ENCODE results near the gene KSR1.

KSR1 gene

DNA sequence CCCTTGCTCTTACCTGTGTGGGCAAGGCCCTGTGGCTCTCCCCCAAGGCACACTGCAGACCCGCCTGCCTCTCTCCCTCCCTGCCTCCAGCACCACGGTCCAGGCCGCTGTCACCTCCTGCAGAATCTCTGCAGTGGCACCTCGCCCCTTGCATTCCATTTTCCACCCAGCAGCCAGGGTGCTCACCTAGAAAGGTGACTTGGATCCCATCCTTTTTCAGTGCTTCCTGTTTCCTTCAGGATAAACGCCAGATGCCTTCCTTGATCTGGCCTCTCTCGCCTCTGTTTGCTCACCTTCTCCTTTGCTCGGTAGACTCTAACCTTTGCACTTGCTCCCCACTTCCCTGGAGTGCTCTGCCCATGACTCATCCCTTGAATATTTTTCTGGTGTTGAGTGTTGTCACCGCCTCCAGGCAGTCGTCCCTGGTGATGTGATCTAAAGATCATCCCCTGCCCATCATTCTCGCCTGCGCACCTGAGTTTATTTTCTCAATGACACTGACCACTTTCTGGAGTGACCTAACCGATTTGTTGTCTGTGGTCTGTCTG is 95.5 kb downstream of the KSR1 start:
- TF ChIP-seq, protein P1, sequence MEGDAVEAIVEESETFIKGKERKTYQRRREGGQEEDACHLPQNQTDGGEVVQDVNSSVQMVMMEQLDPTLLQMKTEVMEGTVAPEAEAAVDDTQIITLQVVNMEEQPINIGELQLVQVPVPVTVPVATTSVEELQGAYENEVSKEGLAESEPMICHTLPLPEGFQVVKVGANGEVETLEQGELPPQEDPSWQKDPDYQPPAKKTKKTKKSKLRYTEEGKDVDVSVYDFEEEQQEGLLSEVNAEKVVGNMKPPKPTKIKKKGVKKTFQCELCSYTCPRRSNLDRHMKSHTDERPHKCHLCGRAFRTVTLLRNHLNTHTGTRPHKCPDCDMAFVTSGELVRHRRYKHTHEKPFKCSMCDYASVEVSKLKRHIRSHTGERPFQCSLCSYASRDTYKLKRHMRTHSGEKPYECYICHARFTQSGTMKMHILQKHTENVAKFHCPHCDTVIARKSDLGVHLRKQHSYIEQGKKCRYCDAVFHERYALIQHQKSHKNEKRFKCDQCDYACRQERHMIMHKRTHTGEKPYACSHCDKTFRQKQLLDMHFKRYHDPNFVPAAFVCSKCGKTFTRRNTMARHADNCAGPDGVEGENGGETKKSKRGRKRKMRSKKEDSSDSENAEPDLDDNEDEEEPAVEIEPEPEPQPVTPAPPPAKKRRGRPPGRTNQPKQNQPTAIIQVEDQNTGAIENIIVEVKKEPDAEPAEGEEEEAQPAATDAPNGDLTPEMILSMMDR (IDR thresholded peaks at IDR 0.05; ENCODE audit: low read depth, low read length, missing control alignments) = no peak
- DNase-seq (ENCODE audit: extremely low read depth, low read depth) = no peak
- no peak overlapping the region for H3K4me3 ChIP-seq (replicated peaks; ENCODE audit: low read depth, low read length)

DNA sequence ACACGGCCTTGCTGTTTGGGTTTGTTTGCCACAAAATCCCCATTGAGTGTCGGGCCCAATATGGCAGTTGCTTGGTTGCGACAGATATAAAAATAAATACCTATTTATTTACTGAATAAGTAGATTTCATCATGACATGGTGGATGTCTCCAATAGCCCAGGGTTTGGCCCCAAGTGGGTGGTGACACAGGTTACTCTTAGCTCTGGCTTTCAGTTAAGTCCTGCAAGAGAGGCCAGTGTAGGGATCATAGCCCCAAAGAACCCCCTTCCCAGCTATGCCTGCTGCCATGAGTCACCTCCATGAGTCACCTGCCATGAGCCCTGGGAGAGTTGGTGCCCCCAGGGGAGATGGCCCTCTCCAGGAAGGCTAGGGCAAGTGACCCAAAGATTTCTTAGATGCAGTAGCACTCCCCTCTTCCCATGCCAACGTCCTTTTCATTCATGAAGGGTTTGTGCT is 96.1 kb downstream of the KSR1 start:
- no peak for DNase-seq (ENCODE audit: extremely low read depth, low read depth)
- no peak overlapping the region for H3K4me3 ChIP-seq (replicated peaks; ENCODE audit: low read depth, low read length)
- TF ChIP-seq, protein P1 (IDR thresholded peaks at IDR 0.05; ENCODE audit: low read depth, low read length, missing control alignments) = no peak

DNA sequence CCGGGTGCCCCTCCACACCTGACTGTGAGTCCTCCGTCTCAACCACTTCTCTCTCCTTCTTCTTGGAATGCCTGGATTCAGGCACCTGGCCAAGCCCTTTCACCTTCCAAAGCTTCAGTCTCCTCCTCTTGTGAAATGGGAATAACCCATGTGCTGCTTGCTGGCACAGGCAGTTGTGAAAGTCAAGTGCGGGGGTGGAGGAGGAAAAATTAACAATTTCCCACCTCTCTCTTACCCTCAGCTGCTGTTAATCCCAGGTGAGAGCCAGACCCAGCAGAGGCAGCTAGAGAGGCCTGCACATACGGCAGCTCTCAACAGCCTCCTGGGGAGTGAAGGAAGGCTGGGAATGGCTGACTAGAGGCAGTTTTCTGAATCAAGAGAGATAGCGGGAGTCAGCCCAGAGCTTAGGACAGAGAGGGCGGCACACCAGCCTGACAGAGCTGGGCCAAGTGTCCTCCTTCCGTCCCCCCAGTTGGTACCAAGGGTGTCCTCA is 96.8 kb downstream of the KSR1 start:
- H3K4me3 ChIP-seq (replicated peaks; ENCODE audit: low read depth, low read length) = no peak overlapping the region
- no peak for DNase-seq (ENCODE audit: extremely low read depth, low read depth)
- TF ChIP-seq, protein P1 (IDR thresholded peaks at IDR 0.05; ENCODE audit: low read depth, low read length, missing control alignments) = no peak

DNA sequence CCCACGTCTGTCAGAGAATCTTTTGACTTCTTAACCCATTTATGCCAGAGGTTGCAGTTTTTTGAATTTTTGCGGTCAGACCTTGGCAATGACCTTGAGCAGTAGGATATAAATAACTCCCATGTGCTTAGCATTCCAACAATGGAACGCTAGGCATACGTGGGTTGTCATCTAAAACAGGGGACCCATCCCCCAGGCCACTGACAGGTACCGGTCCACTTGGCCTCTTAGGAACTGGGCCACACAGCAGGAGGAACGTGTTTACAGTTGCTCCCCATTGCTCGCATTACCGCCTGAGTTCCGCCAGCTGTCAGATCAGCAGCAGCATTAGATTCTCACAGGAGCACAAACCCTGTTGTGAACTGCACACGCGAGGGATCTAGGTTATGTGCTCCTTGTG is 97.9 kb downstream of the KSR1 start:
- DNase-seq (ENCODE audit: extremely low read depth, low read depth) = no peak
- no peak overlapping the region for H3K4me3 ChIP-seq (replicated peaks; ENCODE audit: low read depth, low read length)
- TF ChIP-seq, protein P1 (IDR thresholded peaks at IDR 0.05; ENCODE audit: low read depth, low read length, missing control alignments) = no peak

DNA sequence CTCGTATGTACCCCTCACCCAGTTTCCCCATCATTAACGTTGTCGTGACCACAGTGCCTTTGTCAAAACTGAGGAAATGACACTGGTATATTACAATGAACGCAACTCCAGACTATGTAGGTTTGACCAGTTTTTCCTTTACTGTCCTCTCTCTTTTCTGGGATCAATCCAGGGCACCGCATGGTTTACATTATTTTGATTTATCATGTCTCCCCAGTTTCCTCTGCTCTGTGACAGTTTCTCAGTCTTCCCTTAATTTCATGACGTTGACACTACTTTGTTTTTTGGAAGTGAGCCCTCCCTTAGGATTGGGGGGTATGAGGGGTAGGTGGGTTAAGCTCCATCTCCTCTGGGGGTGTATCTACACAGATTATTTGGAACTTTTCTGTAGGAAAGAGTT is 98.7 kb downstream of the KSR1 start:
- no peak overlapping the region for H3K4me3 ChIP-seq (replicated peaks; ENCODE audit: low read depth, low read length)
- DNase-seq (ENCODE audit: extremely low read depth, low read depth) = no peak
- TF ChIP-seq, protein P1 (IDR thresholded peaks at IDR 0.05; ENCODE audit: low read depth, low read length, missing control alignments) = no peak

DNA sequence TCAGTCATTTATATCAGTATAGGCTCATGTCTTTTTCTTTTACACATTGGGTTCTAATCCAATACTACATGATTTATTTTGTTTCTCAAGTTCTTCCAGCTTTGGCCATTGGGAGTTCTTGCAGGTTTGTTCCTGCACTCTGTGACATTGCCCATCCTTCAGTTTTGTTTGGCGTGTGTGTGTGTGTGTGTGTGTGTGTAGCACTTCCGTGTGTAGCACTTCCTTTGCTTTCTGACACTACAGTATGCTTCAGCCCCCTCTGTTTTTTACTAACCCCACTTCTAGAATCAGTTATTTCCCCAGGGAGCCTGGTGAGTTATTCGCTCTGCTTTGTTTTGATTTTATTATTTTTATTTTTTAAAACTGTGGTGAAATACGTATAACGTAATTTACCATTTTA is 99.1 kb downstream of the KSR1 start:
- no peak overlapping the region for H3K4me3 ChIP-seq (replicated peaks; ENCODE audit: low read depth, low read length)
- DNase-seq (ENCODE audit: extremely low read depth, low read depth) = no peak
- TF ChIP-seq, protein P1 (IDR thresholded peaks at IDR 0.05; ENCODE audit: low read depth, low read length, missing control alignments) = no peak

DNA sequence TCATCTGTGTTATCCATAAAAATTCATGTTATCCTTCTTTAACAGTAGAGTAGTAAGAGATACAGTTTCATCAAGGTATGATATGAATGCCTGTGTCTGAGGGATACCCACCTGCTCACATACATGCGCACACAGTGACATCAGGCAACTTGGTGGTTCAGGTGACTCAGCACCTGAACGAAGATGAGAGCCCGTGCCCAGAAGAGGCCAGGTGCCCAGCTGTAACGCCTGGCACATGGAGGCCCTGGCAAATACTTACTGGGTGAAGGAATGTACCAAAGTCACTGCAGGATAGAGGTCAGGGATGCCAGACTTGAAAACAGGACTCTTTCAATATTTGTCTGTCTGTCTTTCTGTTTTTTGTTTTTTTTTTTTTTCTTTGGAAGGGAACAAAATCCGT is 102.1 kb downstream of the KSR1 start:
- TF ChIP-seq, protein P1 (IDR thresholded peaks at IDR 0.05; ENCODE audit: low read depth, low read length, missing control alignments) = no peak
- H3K4me3 ChIP-seq (replicated peaks; ENCODE audit: low read depth, low read length) = no peak overlapping the region
- DNase-seq (ENCODE audit: extremely low read depth, low read depth) = no peak
